Mesothelial cell of epicardium (in vitro differentiated cells): ENCODE results near the gene HDAC4. TPM values are rescaled to one million over a fixed set of nuclear protein-coding genes. Genes with fewer than 3 reads are reported as not detected.

Source experiments
- DNase-seq, 2 experiments: peaks; one replicate each; pipeline ENCODE4 v3.0.0; 2021; ENCODE audit warnings: low spot score in 2 of 2; ENCODE audit not compliant: unreplicated experiment in 2 of 2
- H3K27ac Mint-ChIP-seq: 2 replicates; pipeline ENCODE4 v1.8.0; 2021; ENCODE audit warnings: mixed read lengths
- H3K27me3 Mint-ChIP-seq: 2 replicates; pipeline ENCODE4 v1.8.0; 2021; ENCODE audit warnings: low read depth, mixed read lengths
- H3K36me3 Mint-ChIP-seq: 2 replicates; pipeline ENCODE4 v1.8.0; 2021; ENCODE audit warnings: mixed read lengths
- H3K4me1 Mint-ChIP-seq: 2 replicates; pipeline ENCODE4 v1.8.0; 2021; ENCODE audit warnings: mixed read lengths
- H3K4me3 Mint-ChIP-seq: 2 replicates; pipeline ENCODE4 v1.8.0; 2021; ENCODE audit warnings: mild to moderate bottlenecking, moderate library complexity, mixed read lengths
- H3K9me3 Mint-ChIP-seq: 2 replicates; pipeline ENCODE4 v1.8.0; 2021; ENCODE audit warnings: mixed read lengths
- CTCF ChIP-seq: fragments of 200-600 bp; sonication (generic); IDR thresholded peaks from one replicate; pipeline ENCODE4 v1.5.0; 2021; ENCODE audit warnings: antibody characterized with exemption; ENCODE audit not compliant: unreplicated experiment
- total RNA-seq: library from RNA; stranded (reverse); gene quantifications from 3 replicates; pipeline ENCODE4 v1.2.1, GENCODE V29; 2021

HDAC4 gene
- total RNA-seq, 1 donor from 2014 or later: 59.2 TPM

- no peak for TF ChIP-seq CTCF
- no peak overlapping the region for H3K4me3 Mint-ChIP-seq
- no peak for DNase-seq
- no peak overlapping the region for H3K27ac Mint-ChIP-seq
- H3K9me3 Mint-ChIP-seq: no peaks in the 10 kb centered on the region
- no peaks in the 10 kb centered on the region for H3K27me3 Mint-ChIP-seq
- no peaks in the 10 kb centered on the region for H3K4me1 Mint-ChIP-seq
- peaks cover 31% of the 10 kb centered on the region for H3K36me3 Mint-ChIP-seq
Measured at GRCh38 chr2:239130786-239131325, 270.0 kb downstream of the HDAC4 start.

DNA sequence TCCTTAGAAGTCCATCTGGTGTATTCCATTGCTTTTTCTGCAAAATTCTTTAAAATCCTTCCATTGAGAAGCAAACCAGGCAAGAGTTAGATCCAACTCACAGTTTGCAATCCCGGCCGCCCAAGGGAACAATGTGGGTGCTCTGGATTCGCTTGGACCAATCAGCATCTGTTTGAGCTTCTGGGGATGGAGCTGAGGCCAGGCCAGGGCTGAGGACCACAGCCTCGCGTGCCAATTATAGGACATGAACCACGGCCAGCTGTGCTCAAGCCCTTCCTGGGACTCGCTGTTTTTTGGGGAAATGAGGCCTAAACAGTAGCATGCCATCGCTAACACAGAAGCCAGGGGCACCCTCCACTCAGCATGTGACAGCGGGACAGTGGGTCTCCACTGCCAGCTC, 270.8 kb downstream of the HDAC4 start:
- peaks cover 37% of the 10 kb centered on the region for H3K36me3 Mint-ChIP-seq
- DNase-seq: no peak
- no peak overlapping the region for H3K4me3 Mint-ChIP-seq
- TF ChIP-seq CTCF: no peak
- no peaks in the 10 kb centered on the region for H3K9me3 Mint-ChIP-seq
- H3K4me1 Mint-ChIP-seq: no peaks in the 10 kb centered on the region
- no peak overlapping the region for H3K27ac Mint-ChIP-seq
- H3K27me3 Mint-ChIP-seq: no peaks in the 10 kb centered on the region

GRCh38 chr2:239129147-239129920, 271.5 kb downstream of the HDAC4 start:
- H3K27ac Mint-ChIP-seq: no peak overlapping the region
- no peaks in the 10 kb centered on the region for H3K4me1 Mint-ChIP-seq
- no peaks in the 10 kb centered on the region for H3K27me3 Mint-ChIP-seq
- no peaks in the 10 kb centered on the region for H3K9me3 Mint-ChIP-seq
- H3K36me3 Mint-ChIP-seq: peaks cover 38% of the 10 kb centered on the region
- no peak for TF ChIP-seq CTCF
- H3K4me3 Mint-ChIP-seq: no peak overlapping the region
- DNase-seq: no peak

DNA sequence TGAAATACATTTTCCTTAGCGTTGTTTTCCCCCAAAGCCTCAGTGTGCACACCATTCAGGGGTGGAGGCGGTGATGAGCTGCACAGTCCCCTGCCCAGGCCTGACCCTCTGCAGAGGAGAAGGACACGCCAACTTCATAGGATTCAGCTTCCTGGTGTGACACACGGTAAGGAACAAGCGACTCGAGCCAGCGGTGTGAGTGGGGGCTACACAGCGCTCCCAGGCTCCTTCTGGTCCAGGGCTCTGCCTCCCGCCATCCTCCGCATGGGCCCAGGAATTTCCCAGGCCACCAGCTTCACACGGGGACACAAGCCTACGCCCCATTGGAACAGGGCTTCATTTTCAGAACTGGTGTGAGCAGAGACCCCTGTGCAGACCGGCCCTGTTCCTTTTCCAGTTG, 272.1 kb downstream of the HDAC4 start:
- no peak overlapping the region for H3K27ac Mint-ChIP-seq
- H3K27me3 Mint-ChIP-seq: no peaks in the 10 kb centered on the region

DNA sequence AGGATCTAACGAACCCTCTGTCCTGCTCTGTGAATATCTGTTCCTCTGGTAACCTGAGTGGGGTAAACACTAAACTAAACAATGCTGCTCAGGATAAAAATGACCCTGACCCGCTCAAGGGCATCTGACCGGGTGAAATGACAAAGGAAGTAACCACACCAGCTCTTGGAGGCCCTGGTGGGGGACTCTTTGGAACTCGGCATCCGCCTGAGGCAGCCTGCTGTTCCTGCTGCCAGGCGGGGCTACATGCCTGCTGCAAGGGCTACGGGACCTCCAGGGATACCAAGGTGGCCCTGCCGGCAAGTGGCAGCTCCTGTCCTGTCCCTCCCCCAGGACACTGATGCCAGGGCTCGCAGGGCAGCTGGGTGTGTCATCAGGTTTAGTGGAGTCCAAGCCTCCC, 273.3 kb downstream of the HDAC4 start:
- no peak overlapping the region for H3K27ac Mint-ChIP-seq
- H3K36me3 Mint-ChIP-seq: peaks cover 32% of the 10 kb centered on the region
- no peaks in the 10 kb centered on the region for H3K27me3 Mint-ChIP-seq
- no peak for TF ChIP-seq CTCF
- DNase-seq: no peak
- H3K4me1 Mint-ChIP-seq: no peaks in the 10 kb centered on the region
- H3K4me3 Mint-ChIP-seq: no peak overlapping the region
- no peaks in the 10 kb centered on the region for H3K9me3 Mint-ChIP-seq

More for the DNA sequence above, 272.1 kb downstream of the HDAC4 start:
- Mint-ChIP-seq H3K9me3 (no peaks in the 10 kb centered on the region), H3K4me1 (no peaks in the 10 kb centered on the region), H3K36me3 (peaks cover 38% of the 10 kb centered on the region), H3K4me3 (no peak overlapping the region)
- no peak for DNase-seq
- TF ChIP-seq CTCF: no peak
